ENCODE measurements around the gene CHRNA4. TPM values are rescaled to one million over a fixed set of nuclear protein-coding genes. Genes with fewer than 3 reads are reported as not detected.

The CHRNA4 gene
- not detected for total RNA-seq

- no peak within 1 kb of the TSS for H3K27ac ChIP-seq
- intact Hi-C loops (cut with DNase I; ENCODE audit: low total_unique reads) = no loop called here
- peaks cover 12 to 88% of the 10 kb centered on the region in 2 donors for H3K27me3 ChIP-seq
- no peaks in the 10 kb centered on the region for H3K4me1 ChIP-seq
- peak within 1 kb of the TSS in 1 of 3 donors; percentile 33 for H3K4me3 ChIP-seq
- no peaks in the 10 kb centered on the region for H3K9me3 ChIP-seq
- H3K36me3 ChIP-seq = no peaks in the 10 kb centered on the region
- TF ChIP-seq POLR2AphosphoS5 (IDR thresholded peaks at IDR 0.05) = no peak
- TF ChIP-seq POLR2A (IDR thresholded peaks at IDR 0.05) = no peak
- no peak for TF ChIP-seq CTCF (IDR thresholded peaks at IDR 0.05)
- no peak for DNase-seq (ENCODE audit: low spot score in 2 of 2)
Measured at GRCh38 chr20:63360850-63361518, at the start of gene CHRNA4. Gene CHRNA4 (minus strand): TSS chr20:63361349. CDS start chr20:63361165, 184 bp downstream.

GRCh38 chr20:63409834-63410435 lies 48.8 kb upstream of the CHRNA4 start:
- H3K4me1 ChIP-seq = no peaks in the 10 kb centered on the region
- TF ChIP-seq POLR2A (IDR thresholded peaks at IDR 0.05) (no peak), CTCF (IDR thresholded peaks at IDR 0.05) (no peak), POLR2AphosphoS5 (IDR thresholded peaks at IDR 0.05) (no peak)
- intact Hi-C loops (cut with DNase I; ENCODE audit: low total_unique reads) = loop anchor here (5.0 kb wide), 1 partner anchor 633 kb away; no protein-coding TSS in a partner anchor
- no peak overlapping the region for H3K27ac ChIP-seq
- no peak for DNase-seq (ENCODE audit: low spot score in 2 of 2)
- H3K27me3 ChIP-seq = peaks cover 0 to 48% of the 10 kb centered on the region in 2 donors
- no peaks in the 10 kb centered on the region for H3K9me3 ChIP-seq
- H3K4me3 ChIP-seq = no peak overlapping the region
- no peaks in the 10 kb centered on the region for H3K36me3 ChIP-seq

- intact Hi-C loops (cut with DNase I; ENCODE audit: low total_unique reads) = loop anchor here (5.0 kb wide), 1 partner anchor 632 kb away; no protein-coding TSS in a partner anchor
- Histone ChIP-seq H3K9me3 (no peaks in the 10 kb centered on the region), H3K36me3 (no peaks in the 10 kb centered on the region), H3K27ac (no peak overlapping the region), H3K27me3 (peaks cover 0 to 48% of the 10 kb centered on the region in 2 donors), H3K4me1 (no peaks in the 10 kb centered on the region), H3K4me3 (no peak overlapping the region)
- no peak for DNase-seq (ENCODE audit: low spot score in 2 of 2)
- TF ChIP-seq POLR2A (IDR thresholded peaks at IDR 0.05) (no peak), CTCF (IDR thresholded peaks at IDR 0.05) (no peak), POLR2AphosphoS5 (IDR thresholded peaks at IDR 0.05) (no peak)
Measured at GRCh38 chr20:63409066-63409833, 48.1 kb upstream of the CHRNA4 start.

- DNase-seq (ENCODE audit: low spot score in 2 of 2) = no peak
- intact Hi-C loops (cut with DNase I; ENCODE audit: low total_unique reads) = loop anchor here (5.0 kb wide), 1 partner anchor 631 kb away; no protein-coding TSS in a partner anchor
- H3K9me3 ChIP-seq = no peaks in the 10 kb centered on the region
- no peaks in the 10 kb centered on the region for H3K4me1 ChIP-seq
- no peaks in the 10 kb centered on the region for H3K36me3 ChIP-seq
- no peak overlapping the region for H3K4me3 ChIP-seq
- no peak overlapping the region for H3K27ac ChIP-seq
- TF ChIP-seq CTCF (IDR thresholded peaks at IDR 0.05) = no peak
- no peak for TF ChIP-seq POLR2AphosphoS5 (IDR thresholded peaks at IDR 0.05)
- no peak for TF ChIP-seq POLR2A (IDR thresholded peaks at IDR 0.05)
- peaks cover 0 to 48% of the 10 kb centered on the region in 2 donors for H3K27me3 ChIP-seq
Measured at GRCh38 chr20:63408684-63409046, 47.5 kb upstream of the CHRNA4 start.
